UCSD-AML1 (cell line): ENCODE results near the gene NGEF.

Experiments
- DNase-seq: peaks from one replicate; lab custom pipeline; 2025; ENCODE audit not compliant: unreplicated experiment; lab: John Stamatoyannopoulos, UW

The NGEF gene

GRCh38 chr2:233044974-233045605, 32.0 kb upstream of the NGEF start:
- no peak for DNase-seq

GRCh38 chr2:233042549-233042948, 29.5 kb upstream of the NGEF start:
- DNase-seq = no peak

GRCh38 chr2:233041722-233042323, 28.8 kb upstream of the NGEF start:
- peak; percentile 30 for DNase-seq

GRCh38 chr2:233040571-233040970, 27.5 kb upstream of the NGEF start:
- DNase-seq = no peak

DNA sequence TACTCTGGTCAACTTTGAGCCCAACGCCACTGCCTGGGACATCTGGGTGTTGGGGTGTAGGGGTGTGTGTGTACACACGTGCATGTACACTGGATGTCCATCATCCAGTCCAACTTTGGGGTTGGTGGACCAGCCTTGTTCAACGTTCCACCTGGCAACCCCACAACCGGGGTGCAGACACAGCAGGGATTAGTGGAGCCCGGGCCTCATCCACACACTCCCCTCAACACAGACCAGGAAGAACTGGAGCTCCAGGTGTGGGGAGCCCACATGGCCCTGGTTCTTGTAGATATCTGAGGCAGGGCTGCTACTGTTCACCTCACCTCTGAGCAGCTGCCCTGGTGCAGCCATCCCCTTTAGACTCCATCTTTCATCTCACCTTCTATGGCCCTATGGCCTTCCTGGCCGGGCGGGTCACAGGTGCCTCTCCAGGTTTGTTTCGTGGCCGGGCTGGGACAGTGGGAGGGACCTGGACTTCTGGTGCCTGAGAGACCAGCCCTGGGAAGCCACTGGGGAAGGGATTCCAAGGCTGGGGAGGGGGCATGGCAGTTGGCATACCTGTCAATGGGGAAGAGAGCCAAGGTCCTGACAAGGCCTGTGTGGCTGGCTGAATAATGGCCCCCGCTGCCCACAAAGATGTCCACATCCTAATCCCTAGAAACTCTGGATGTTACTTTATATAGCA, 26.9 kb upstream of the NGEF start:
- DNase-seq = no peak

DNA sequence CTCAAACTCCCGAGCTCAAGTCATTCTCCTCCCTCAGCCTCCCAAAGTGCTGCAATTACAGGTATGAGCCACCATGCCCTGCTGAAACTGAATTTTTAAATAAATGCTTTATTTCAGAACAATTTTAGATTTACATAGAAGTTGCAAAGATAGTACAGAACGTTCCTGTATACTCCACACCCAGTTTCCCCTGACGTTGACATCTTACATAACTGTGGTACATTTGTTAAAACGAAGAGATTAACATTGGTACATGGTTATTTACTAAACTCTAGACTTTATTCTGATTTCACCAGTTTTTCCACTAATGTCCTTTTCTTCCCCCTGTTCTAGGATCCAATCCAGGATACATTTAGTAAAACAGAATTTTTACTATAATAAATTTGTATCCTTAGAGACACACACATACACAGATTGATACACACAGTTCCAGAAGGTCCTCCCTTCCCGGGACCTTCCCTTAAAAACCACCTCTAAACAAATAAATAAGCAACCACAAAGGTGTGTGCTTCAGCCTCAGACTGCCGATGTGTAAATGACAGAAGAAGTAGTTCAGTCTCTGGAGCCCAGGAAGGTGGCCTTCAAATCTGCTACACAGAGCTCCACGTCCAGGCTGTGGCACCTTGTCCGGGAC, 26.3 kb upstream of the NGEF start:
- DNase-seq = no peak

- no peak for DNase-seq
Measured at GRCh38 chr2:233037078-233037477, 24.0 kb upstream of the NGEF start.

DNA sequence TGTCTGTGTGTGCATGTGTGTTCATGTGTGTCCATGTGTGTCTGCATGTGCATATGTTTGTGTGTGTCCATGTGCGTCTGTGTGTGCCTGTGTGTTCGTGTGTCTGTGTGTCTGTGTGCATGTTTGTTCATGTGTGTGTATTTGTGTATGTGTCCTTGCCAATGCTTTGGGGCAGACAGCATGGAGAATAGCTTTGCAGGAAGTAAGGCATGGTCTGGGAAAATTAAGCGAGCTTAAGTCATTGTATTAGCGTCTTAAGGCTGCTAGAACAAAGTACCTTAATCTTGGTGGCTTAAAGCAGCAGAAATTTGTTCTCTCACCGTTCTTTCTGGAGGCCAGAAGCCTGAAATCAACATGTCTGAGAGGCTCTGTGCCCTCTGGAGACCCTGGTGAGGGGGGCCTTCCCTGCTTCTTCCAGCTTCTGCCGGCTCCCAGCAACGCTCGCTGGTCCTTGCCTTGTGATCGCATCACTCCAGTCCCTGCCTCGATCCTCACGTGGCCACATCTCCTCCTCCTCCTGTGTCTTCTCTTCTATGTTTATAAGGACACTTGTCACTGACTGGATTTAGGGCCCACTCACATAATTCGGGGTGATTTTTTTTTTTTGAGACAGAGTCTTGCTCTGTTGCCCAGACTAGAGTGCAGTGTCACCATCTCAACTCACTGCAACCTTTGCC, 23.2 kb upstream of the NGEF start:
- DNase-seq = no peak

DNA sequence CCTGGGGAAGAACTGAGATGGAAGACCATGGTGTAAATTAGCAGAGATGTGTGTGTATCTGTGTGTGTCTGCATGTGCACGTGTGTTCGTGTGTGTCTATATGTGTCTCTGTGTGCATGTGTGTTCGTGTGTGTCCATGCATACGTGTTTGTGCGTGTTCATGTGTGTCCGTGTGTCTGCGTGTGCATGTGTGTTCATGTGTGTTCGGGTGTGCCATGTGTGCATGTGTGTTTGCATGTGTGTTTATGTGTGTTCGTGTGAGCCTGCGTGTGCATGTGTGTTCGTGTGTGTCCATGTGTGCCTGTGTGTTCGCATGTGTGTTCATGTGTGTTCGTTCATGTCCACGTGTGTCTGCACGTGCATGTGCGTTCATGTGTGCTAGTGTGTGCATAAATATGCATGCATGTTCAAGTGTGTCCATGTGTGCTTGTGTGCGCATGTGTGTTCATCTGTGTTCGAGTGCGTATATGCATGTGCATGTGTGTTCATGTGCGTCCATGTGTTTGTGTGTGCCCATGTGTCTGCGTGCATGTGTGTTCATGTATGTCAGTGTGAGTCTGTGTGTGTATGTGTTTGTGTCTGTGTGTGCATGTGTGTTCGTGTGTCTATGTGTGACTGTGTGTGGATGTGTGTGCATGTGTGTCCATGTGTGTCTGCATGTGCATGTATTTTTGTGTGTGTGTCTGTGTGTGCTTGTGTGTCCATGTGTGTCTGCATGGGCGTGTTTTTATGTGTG, 22.5 kb upstream of the NGEF start:
- DNase-seq = no peak

- no peak for DNase-seq
Measured at GRCh38 chr2:233034091-233034882, 21.2 kb upstream of the NGEF start.

GRCh38 chr2:233033672-233034071, 20.6 kb upstream of the NGEF start:
- DNase-seq = no peak

DNA sequence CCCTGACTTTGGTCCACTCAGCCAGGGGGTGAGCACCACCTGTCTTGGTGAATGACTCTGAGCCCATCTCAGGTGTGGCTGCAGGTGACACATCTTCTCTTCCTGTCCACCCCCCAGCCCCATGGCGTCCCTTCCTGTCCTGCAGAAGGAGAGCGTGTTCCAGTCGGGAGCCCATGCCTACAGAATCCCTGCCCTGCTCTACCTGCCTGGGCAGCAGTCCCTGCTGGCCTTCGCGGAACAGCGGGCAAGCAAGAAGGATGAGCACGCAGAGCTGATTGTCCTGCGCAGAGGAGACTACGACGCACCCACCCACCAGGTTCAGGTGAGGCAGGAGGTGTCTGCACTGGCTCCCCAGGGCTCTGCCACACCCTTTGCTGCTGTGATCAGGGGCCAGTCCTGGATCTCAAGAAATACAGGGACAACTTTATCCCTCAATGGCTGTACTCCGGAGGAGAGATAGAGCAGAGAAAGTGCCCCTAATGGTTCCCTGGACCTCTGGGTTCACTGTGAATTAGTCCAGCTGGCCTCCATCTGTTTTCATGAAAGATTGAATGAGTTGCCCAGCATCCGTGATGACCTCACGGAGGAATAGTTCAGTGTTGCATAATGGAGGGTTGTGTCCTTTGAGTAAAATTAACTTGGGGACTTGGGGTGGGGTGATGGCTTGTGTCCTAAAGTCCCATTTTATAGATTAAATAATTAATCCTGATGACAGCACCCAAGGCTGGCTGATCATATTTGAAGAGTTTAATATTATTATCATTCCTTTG, 19.7 kb upstream of the NGEF start, which contains the start of gene NEU2:
Gene NEU2, plus strand, starts transcription at position 122 of the 770 bp plus-strand sequence. Its CDS starts 0 bp downstream, at position 122.
- DNase-seq = no peak

DNA sequence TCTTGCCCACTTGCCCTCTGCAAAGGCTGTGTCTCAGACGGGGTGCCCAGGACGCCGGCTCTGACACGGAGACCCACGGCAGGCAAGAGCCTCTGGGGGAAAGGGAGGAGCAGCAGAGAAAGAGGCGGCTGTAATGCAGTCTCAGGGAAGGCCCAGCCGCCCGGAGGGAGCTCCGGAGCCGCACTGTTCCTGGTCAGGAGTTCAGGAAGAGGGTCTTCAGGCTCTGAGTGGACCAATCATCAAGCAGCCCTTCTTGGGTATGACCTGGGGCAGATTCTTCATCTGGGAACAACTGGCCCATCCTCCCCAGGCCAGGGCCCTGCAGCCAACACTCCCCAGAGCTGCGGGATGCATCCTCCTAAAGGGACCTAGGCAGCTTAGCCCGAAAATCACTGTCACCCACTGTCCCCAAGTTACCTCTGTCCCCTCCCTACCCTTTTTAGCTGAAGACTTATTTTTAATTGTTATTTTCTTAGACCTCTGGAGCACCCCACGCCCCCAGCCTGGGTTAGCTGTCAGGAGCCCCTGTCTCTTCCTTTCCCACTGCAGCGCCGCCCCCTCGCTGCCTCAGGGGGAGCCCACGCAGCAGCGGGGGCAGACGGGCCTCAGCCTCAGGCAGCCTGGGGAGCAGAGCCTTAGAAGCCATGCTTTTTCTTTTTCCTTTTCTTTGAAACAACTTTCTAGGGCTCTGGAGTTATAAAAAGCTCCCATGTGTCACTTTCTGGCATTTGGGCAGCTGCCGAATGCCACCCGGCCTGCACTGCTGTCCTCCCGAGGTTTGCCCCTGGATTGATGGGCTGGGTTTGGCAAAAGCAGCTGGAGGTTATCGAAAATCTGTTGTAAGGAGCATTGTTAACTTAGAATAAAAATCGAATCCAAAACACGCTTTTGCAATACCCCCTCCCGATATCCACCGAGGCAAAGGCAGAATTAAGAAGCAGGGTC, 18.8 kb upstream of the NGEF start:
- no peak for DNase-seq

GRCh38 chr2:233029321-233029720, 16.3 kb upstream of the NGEF start:
- no peak for DNase-seq

GRCh38 chr2:233026198-233026813, 13.2 kb upstream of the NGEF start:
- no peak for DNase-seq

GRCh38 chr2:233025706-233026105, 12.7 kb upstream of the NGEF start:
- DNase-seq = no peak

GRCh38 chr2:233023761-233024410, 10.8 kb upstream of the NGEF start:
- DNase-seq = no peak
